IMR-90 (cell line): ENCODE results near the gene CHI3L1. TPM values are rescaled to one million over a fixed set of nuclear protein-coding genes. Genes with fewer than 3 reads are reported as not detected.

Experiments used
- ATAC-seq: fragments of 200-7000 bp; cut with Tn5 transposase; 2 replicates; pipeline ENCODE4 v1.9.1; 2020; ENCODE audit warnings: low read depth, mild to moderate bottlenecking, moderate library complexity
- BruUV-seq: library from RNA; stranded (reverse); fragments of 400-500 nt; replicated peaks from 2 replicates; lab custom pipeline; 2021; lab: Mats Ljungman, UMichigan
- CTCF ChIA-PET: fragments of 300-600 bp; formaldehyde crosslinking; extraction: SDS; loops from one replicate; lab custom pipeline; 2021; ENCODE audit warnings: antibody characterized with exemption; lab: Yijun Ruan, JAX
- POLR2A ChIA-PET: fragments of 300-600 bp; sonication (Branson Sonifier 250); formaldehyde crosslinking; loops from one replicate; lab custom pipeline; 2022; ENCODE audit warnings: antibody characterized with exemption; ENCODE audit not compliant: unreplicated experiment; lab: Charles Lee
- DNase-seq: peaks from one replicate; pipeline ENCODE4 v3.0.0; 2013
- H2AFZ ChIP-seq: replicated peaks from 2 replicates; pipeline ENCODE3; 2013; ENCODE audit warnings: low read length, mild to moderate bottlenecking; ENCODE audit not compliant: poor library complexity
- H2AK5ac ChIP-seq: 2 replicates; pipeline ENCODE4 v1.6.1; 2013; ENCODE audit warnings: low read depth, low read length, inconsistent platforms
- H2AK9ac ChIP-seq: replicated peaks from 2 replicates; pipeline ENCODE3; 2013; ENCODE audit warnings: mild to moderate bottlenecking, low read depth, low read length, moderate library complexity; ENCODE audit not compliant: poor library complexity
- H2BK120ac ChIP-seq: 2 replicates; pipeline ENCODE4 v1.6.1; 2013; ENCODE audit warnings: low read depth, low read length, inconsistent platforms
- H2BK15ac ChIP-seq: 3 replicates; pipeline ENCODE4 v1.6.1; 2013; ENCODE audit warnings: low read depth, low read length, inconsistent platforms
- H2BK20ac ChIP-seq: 2 replicates; pipeline ENCODE4 v1.6.1; 2013; ENCODE audit warnings: low read depth, mild to moderate bottlenecking, inconsistent platforms, low read length, moderate library complexity
- H2BK5ac ChIP-seq: 2 replicates; pipeline ENCODE4 v1.6.1; 2013; ENCODE audit warnings: mild to moderate bottlenecking, low read depth, low read length, inconsistent platforms; ENCODE audit not compliant: poor library complexity, severe bottlenecking
- H3K14ac ChIP-seq: replicated peaks from 2 replicates; pipeline ENCODE4 v1.6.1; 2013; ENCODE audit warnings: low read depth, low read length, inconsistent platforms
- H3K18ac ChIP-seq: 2 replicates; pipeline ENCODE4 v1.6.1; 2013; ENCODE audit warnings: low read depth, low read length, control low read depth
- H3K23ac ChIP-seq: 2 replicates; pipeline ENCODE4 v1.6.1; 2013; ENCODE audit warnings: low read depth, low read length, inconsistent platforms
- H3K27ac ChIP-seq: 2 replicates; pipeline ENCODE4 v1.5.1; 2013; ENCODE audit warnings: mild to moderate bottlenecking, control low read depth, low read length; ENCODE audit not compliant: insufficient read depth
- H3K27me3 ChIP-seq: 2 replicates; pipeline ENCODE4 v1.6.1; 2013; ENCODE audit warnings: low read length; ENCODE audit not compliant: control insufficient read depth, insufficient read depth
- H3K36me3 ChIP-seq: 2 replicates; pipeline ENCODE4 v1.6.1; 2013; ENCODE audit warnings: low read length, mixed read lengths; ENCODE audit not compliant: control insufficient read depth, insufficient read depth
- H3K4ac ChIP-seq: 2 replicates; pipeline ENCODE4 v1.6.1; 2013; ENCODE audit warnings: low read depth, low read length, inconsistent platforms
- H3K4me1 ChIP-seq: 2 replicates; pipeline ENCODE4 v1.6.1; 2013; ENCODE audit warnings: low read length, mixed read lengths; ENCODE audit not compliant: control insufficient read depth, insufficient read depth
- H3K4me2 ChIP-seq: 2 replicates; pipeline ENCODE4 v1.6.1; 2013; ENCODE audit warnings: low read depth, mild to moderate bottlenecking, control low read depth, low read length, moderate library complexity
- H3K4me3 ChIP-seq: 2 replicates; pipeline ENCODE4 v1.5.1; 2013; ENCODE audit warnings: low read depth, mild to moderate bottlenecking, control low read depth, low read length, moderate library complexity; ENCODE audit not compliant: insufficient read depth
- H3K56ac ChIP-seq: 2 replicates; pipeline ENCODE4 v1.6.1; 2013; ENCODE audit warnings: low read length, inconsistent platforms; ENCODE audit not compliant: insufficient read depth; ENCODE audit errors: extremely low read depth
- H3K79me1 ChIP-seq, 2 experiments: 2 replicates each; pipeline ENCODE4 v1.6.1; 2013; ENCODE audit warnings: low read length in 2 of 2, inconsistent platforms in 1 of 2, low read depth in 1 of 2
- H3K9ac ChIP-seq: 2 replicates; pipeline ENCODE4 v1.6.1; 2013; ENCODE audit warnings: low read depth, low read length, control low read depth
- H3K9me1 ChIP-seq: 2 replicates; pipeline ENCODE4 v1.6.1; 2013; ENCODE audit warnings: low read length, inconsistent platforms; ENCODE audit not compliant: insufficient read depth
- H3K9me3 ChIP-seq: 2 replicates; pipeline ENCODE4 v1.6.1; 2013; ENCODE audit warnings: low read length; ENCODE audit not compliant: control insufficient read depth, insufficient read depth
- H4K20me1 ChIP-seq: 2 replicates; pipeline ENCODE4 v1.6.1; 2013; ENCODE audit warnings: low read length, inconsistent platforms; ENCODE audit not compliant: insufficient read depth
- H4K5ac ChIP-seq: 2 replicates; pipeline ENCODE4 v1.6.1; 2013; ENCODE audit warnings: mild to moderate bottlenecking, low read depth, low read length, control low read depth
- H4K8ac ChIP-seq, 2 experiments: 2 replicates each; pipeline ENCODE4 v1.6.1; 2013; ENCODE audit warnings: low read depth in 2 of 2, low read length in 2 of 2, control low read depth in 1 of 2, inconsistent platforms in 1 of 2
- H4K91ac ChIP-seq: 2 replicates; pipeline ENCODE4 v1.6.1; 2013; ENCODE audit warnings: low read depth, low read length, inconsistent platforms; ENCODE audit not compliant: insufficient read depth
- CEBPB ChIP-seq: IDR thresholded peaks from 2 replicates; pipeline ENCODE4 v1.6.1; 2012; ENCODE audit warnings: low read depth, low read length, improper control_type of control experiment
- ELK1 ChIP-seq: fragments of 150-350 bp; IDR thresholded peaks from 2 replicates; pipeline ENCODE4 v1.6.1; 2016; ENCODE audit warnings: low read depth, mild to moderate bottlenecking, low read length, moderate library complexity, borderline replicate concordance
- FOS ChIP-seq: fragments of 150-350 bp; IDR thresholded peaks from 2 replicates; pipeline ENCODE4 v1.6.1; 2016; ENCODE audit warnings: low read depth, low read length
- MAZ ChIP-seq: IDR thresholded peaks from 2 replicates; pipeline ENCODE4 v1.6.1; 2012; ENCODE audit warnings: low read depth, mild to moderate bottlenecking, low read length, improper control_type of control experiment, moderate library complexity, borderline replicate concordance
- RAD21 ChIP-seq: IDR thresholded peaks from 2 replicates; pipeline ENCODE4 v1.6.1; 2012; ENCODE audit warnings: low read length, improper control_type of control experiment
- RCOR1 ChIP-seq: IDR thresholded peaks from 2 replicates; pipeline ENCODE4 v1.6.1; 2012; ENCODE audit warnings: mild to moderate bottlenecking, low read length, improper control_type of control experiment; ENCODE audit not compliant: insufficient replicate concordance
- RFX5 ChIP-seq: IDR thresholded peaks from 2 replicates; pipeline ENCODE4 v1.8.0; 2012; ENCODE audit warnings: low read depth, mild to moderate bottlenecking, low read length, moderate library complexity
- SMC3 ChIP-seq: fragments of 150-350 bp; IDR thresholded peaks from 2 replicates; pipeline ENCODE4 v1.6.1; 2016; ENCODE audit warnings: low read depth, mild to moderate bottlenecking, antibody characterized with exemption, low read length, moderate library complexity
- WGBS, 2 experiments: methylation state at CpG; one replicate each; pipeline versions ENCODE4 v1.1.5 to v1.1.7; 2013; ENCODE audit warnings: missing lambda C conversion rate in 2 of 2; ENCODE audit not compliant: insufficient read length in 1 of 2; ENCODE audit errors: extremely low coverage in 2 of 2; 5-methylcytosine and 5-hydroxymethylcytosine counted together
- dilution Hi-C: fragments of 300-500 bp; cut with HindIII; formaldehyde crosslinking; loops from one replicate; pipeline ENCODE4 v1.14.3; 2018; ENCODE audit warnings: low sequenced_read_pairs; ENCODE audit not compliant: unreplicated experiment
- in situ Hi-C: fragments of 300-500 bp; cut with MboI; formaldehyde crosslinking; loops from 3 replicates; pipeline ENCODE4 v1.14.3; 2019; ENCODE audit warnings: low sequenced_read_pairs, inconsistent platforms, mixed read lengths
- intact Hi-C: fragments of 100-400 bp; cut with micrococcal nuclease; formaldehyde crosslinking; loops from 2 replicates; pipeline ENCODE4 v1.10.0; 2022
- polyA plus RNA-seq, 3 experiments: library from polyadenylated mRNA; depleted of rRNA; stranded (reverse); fragments of >200 nt; gene quantifications; 2 replicates each; pipeline ENCODE4 v1.2.3, GENCODE V29; 2012; ENCODE audit warnings: low replicate concordance in 1 of 3
- total RNA-seq: library from RNA; depleted of rRNA; stranded (reverse); fragments of >200 nt; gene quantifications from 2 replicates; pipeline ENCODE4 v1.2.3, GENCODE V29; 2012
- TF ChIP-seq, protein P1 (sequence below): fragments of 150-350 bp; IDR thresholded peaks from 2 replicates; pipeline ENCODE4 v1.6.1; 2017; ENCODE audit warnings: mild to moderate bottlenecking, antibody characterized with exemption, low read length, low read depth

CHI3L1 gene
- total and polyA plus RNA-seq, 2 of the 4 experiments (the other 2 are of a cell fraction) = 0.17 TPM; not detected in 1

DNA sequence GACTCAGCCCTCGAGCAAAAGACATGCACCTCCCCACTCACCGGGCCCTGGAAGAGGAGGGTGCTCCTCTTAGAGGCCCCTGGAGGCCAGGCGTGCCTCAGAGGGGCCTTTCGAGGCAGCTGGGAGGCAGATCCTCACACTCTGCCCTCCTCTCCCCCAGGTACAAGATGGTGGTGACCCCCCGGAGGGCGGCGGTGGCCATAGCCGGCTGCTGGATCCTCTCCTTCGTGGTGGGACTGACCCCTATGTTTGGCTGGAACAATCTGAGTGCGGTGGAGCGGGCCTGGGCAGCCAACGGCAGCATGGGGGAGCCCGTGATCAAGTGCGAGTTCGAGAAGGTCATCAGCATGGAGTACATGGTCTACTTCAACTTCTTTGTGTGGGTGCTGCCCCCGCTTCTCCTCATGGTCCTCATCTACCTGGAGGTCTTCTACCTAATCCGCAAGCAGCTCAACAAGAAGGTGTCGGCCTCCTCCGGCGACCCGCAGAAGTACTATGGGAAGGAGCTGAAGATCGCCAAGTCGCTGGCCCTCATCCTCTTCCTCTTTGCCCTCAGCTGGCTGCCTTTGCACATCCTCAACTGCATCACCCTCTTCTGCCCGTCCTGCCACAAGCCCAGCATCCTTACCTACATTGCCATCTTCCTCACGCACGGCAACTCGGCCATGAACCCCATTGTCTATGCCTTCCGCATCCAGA lies 21.3 kb downstream of the CHI3L1 start:
- Histone ChIP-seq H3K79me1 (no peaks in the 10 kb centered on the region), H4K20me1 (no peaks in the 10 kb centered on the region), H4K5ac (no peak overlapping the region), H3K9me3 (no peaks in the 10 kb centered on the region), H3K14ac (no peak overlapping the region), H3K27me3 (peaks cover 27% of the 10 kb centered on the region), H4K8ac (no peak overlapping the region), H3K56ac (no peak overlapping the region), H3K18ac (no peak overlapping the region), H3K27ac (no peak overlapping the region), H2BK120ac (no peak overlapping the region), H2BK15ac (no peak overlapping the region), H3K4me3 (no peak overlapping the region), H3K4me1 (no peaks in the 10 kb centered on the region), H3K23ac (no peak overlapping the region), H4K91ac (no peak overlapping the region), H2BK5ac (no peak overlapping the region), H3K4me2 (no peak overlapping the region), H3K36me3 (no peaks in the 10 kb centered on the region), H2BK20ac (no peak overlapping the region), H2AK5ac (no peak overlapping the region), H3K9me1 (no peaks in the 10 kb centered on the region), H3K4ac (no peak overlapping the region), H2AK9ac (no peak overlapping the region), H2AFZ (no peak overlapping the region), H3K9ac (no peak overlapping the region)
- in situ Hi-C loops = no loop called here
- dilution Hi-C loops = no loop called here
- WGBS, 2 experiments = 92% methylated on average over 11 of the region's 28 CpGs; no CpG with 5 or more reads in 1 of the 2 experiments
- no peak for ATAC-seq
- TF ChIP-seq RFX5 (no peak), RAD21 (no peak), CEBPB (no peak), MAZ (no peak), FOS (no peak), RCOR1 (no peak), ELK1 (no peak), SMC3 (no peak)
- TF ChIP-seq, protein P1, sequence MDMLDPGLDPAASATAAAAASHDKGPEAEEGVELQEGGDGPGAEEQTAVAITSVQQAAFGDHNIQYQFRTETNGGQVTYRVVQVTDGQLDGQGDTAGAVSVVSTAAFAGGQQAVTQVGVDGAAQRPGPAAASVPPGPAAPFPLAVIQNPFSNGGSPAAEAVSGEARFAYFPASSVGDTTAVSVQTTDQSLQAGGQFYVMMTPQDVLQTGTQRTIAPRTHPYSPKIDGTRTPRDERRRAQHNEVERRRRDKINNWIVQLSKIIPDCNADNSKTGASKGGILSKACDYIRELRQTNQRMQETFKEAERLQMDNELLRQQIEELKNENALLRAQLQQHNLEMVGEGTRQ = no peak
- no peak for DNase-seq
- intact Hi-C loops = no loop called here
- no TSS peak for BruUV-seq
- CTCF ChIA-PET = no interaction called here
- POLR2A ChIA-PET = no interaction called here
